ENCODE data around the gene BRD2. TPM values are rescaled to one million over a fixed set of nuclear protein-coding genes. Genes with fewer than 3 reads are reported as not detected.

Gene BRD2
- total RNA-seq, 4 donors from 2014 or later, result 107 to 154 (median 124) TPM

- ATAC-seq, result no peak
- peak overlapping the region in 3 of 4 donors; percentile 32 to 50 (median 46) for H3K27ac ChIP-seq
- H3K9me3 ChIP-seq, result no peaks in the 10 kb centered on the region
- peaks cover 0 to 61% (median 2%) of the 10 kb centered on the region in 3 donors for H3K4me1 ChIP-seq
- 40 to 43% methylated on average over 1 to 6 of the region's 6 CpGs for WGBS, 2 donors (ENCODE audit: low coverage in 1 of 2)
- H3K4me3 ChIP-seq, result no peak overlapping the region
- peaks cover 2 to 41% of the 10 kb centered on the region in 2 donors for H3K36me3 ChIP-seq
- TF ChIP-seq POLR2A (IDR thresholded peaks at IDR 0.05) (peak in 1 of 2 donors; percentile 1), POLR2AphosphoS5 (IDR thresholded peaks at IDR 0.05) (no peak)
- H3K27me3 ChIP-seq, result no peaks in the 10 kb centered on the region
These were observed 14.5 kb downstream of the BRD2 start for GRCh38 chr6:32982702-32983492.

GRCh38 chr6:32983493-32983848 lies 15.1 kb downstream of the BRD2 start:
- Histone ChIP-seq H3K9me3 (no peaks in the 10 kb centered on the region), H3K4me3 (no peak overlapping the region), H3K27me3 (no peaks in the 10 kb centered on the region), H3K36me3 (peaks cover 2 to 36% of the 10 kb centered on the region in 2 donors), H3K4me1 (peaks cover 0 to 55% (median 2%) of the 10 kb centered on the region in 3 donors), H3K27ac (peak overlapping the region in 1 of 4 donors; percentile 50)
- ATAC-seq, result no peak
- TF ChIP-seq CTCF (IDR thresholded peaks at IDR 0.05) (no peak), POLR2A (IDR thresholded peaks at IDR 0.05) (no peak), POLR2AphosphoS5 (IDR thresholded peaks at IDR 0.05) (no peak), EP300 (IDR thresholded peaks at IDR 0.05) (no peak)
- WGBS, 2 donors (ENCODE audit: low coverage in 1 of 2), result 67 to 80% methylated on average over 1 of the region's 1 CpG

GRCh38 chr6:32983964-32984621 lies 15.7 kb downstream of the BRD2 start:
- no peak overlapping the region for H3K4me3 ChIP-seq
- TF ChIP-seq CTCF (IDR thresholded peaks at IDR 0.05) (no peak), POLR2AphosphoS5 (IDR thresholded peaks at IDR 0.05) (no peak), POLR2A (IDR thresholded peaks at IDR 0.05) (no peak), EP300 (IDR thresholded peaks at IDR 0.05) (no peak)
- 49 to 56% methylated on average over 3 of the region's 3 CpGs for WGBS, 2 donors (ENCODE audit: low coverage in 1 of 2)
- peak overlapping the region in 2 of 4 donors; percentile 14 to 50 for H3K27ac ChIP-seq
- peaks cover 2 to 29% of the 10 kb centered on the region in 2 donors for H3K36me3 ChIP-seq
- peaks cover 0 to 51% (median 2%) of the 10 kb centered on the region in 3 donors for H3K4me1 ChIP-seq
- H3K9me3 ChIP-seq, result no peaks in the 10 kb centered on the region
- no peaks in the 10 kb centered on the region for H3K27me3 ChIP-seq
- ATAC-seq, result no peak

- peaks cover 0 to 44% (median 2%) of the 10 kb centered on the region in 3 donors for H3K4me1 ChIP-seq
- peaks cover 0 to 22% of the 10 kb centered on the region in 2 donors for H3K36me3 ChIP-seq
- H3K9me3 ChIP-seq, result no peaks in the 10 kb centered on the region
- H3K27me3 ChIP-seq, result no peaks in the 10 kb centered on the region
- H3K4me3 ChIP-seq, result no peak overlapping the region
- WGBS, 2 donors (ENCODE audit: low coverage in 1 of 2), result 13 to 21% methylated on average over 6 to 9 of the region's 9 CpGs
- TF ChIP-seq POLR2AphosphoS5 (IDR thresholded peaks at IDR 0.05), result no peak
- TF ChIP-seq CTCF (IDR thresholded peaks at IDR 0.05), result peak; percentile 79 to 95 (median 82)
- peak; percentile 79 for ATAC-seq
- H3K27ac ChIP-seq, result peak overlapping the region in 1 of 4 donors; percentile 14
These were observed 16.4 kb downstream of the BRD2 start for GRCh38 chr6:32984622-32985389.

- WGBS, 2 donors (ENCODE audit: low coverage in 1 of 2), result 93 to 100% methylated on average over 1 of the region's 1 CpG
- Histone ChIP-seq H3K4me1 (peaks cover 0 to 8% (median 0%) of the 10 kb centered on the region in 3 donors), H3K36me3 (no peaks in the 10 kb centered on the region), H3K4me3 (no peak overlapping the region), H3K27me3 (no peaks in the 10 kb centered on the region), H3K9me3 (no peaks in the 10 kb centered on the region), H3K27ac (no peak overlapping the region)
- no peak for ATAC-seq
- no peak for TF ChIP-seq EP300 (IDR thresholded peaks at IDR 0.05)
- no peak for TF ChIP-seq CTCF (IDR thresholded peaks at IDR 0.05)
- TF ChIP-seq POLR2AphosphoS5 (IDR thresholded peaks at IDR 0.05), result no peak
- no peak for TF ChIP-seq POLR2A (IDR thresholded peaks at IDR 0.05)
These were observed 21.0 kb downstream of the BRD2 start for GRCh38 chr6:32989368-32989767.
